ENCODE measurements around the gene ANO10.
"Not testable (repeated sequence)": the region's sequence is repeated elsewhere in the genome, so short reads cannot be mapped to it uniquely, and the experiment has no call there.

ANO10 gene

GRCh38 chr3:43621656-43622432 lies at the start of gene ANO10:
ANO10 (minus strand) TSS chr3:43622011; CDS start chr3:43605852, 16,159 bp downstream.
- Histone ChIP-seq H3K4me3 (peak within 1 kb of the TSS; percentile 82 to 94 (median 87)), H3K9ac (peak within 1 kb of the TSS; percentile 72 to 85 (median 83)), H3K9me3 (replicated peaks in 1 of 11) (no peaks in the 10 kb centered on the region), H3K4me1 (peaks cover 11 to 18% (median 15%) of the 10 kb centered on the region in 10 experiments; a peak in 19 of 20 replicates), H4K20me1 (peaks cover 0 to 6% (median 0%) of the 10 kb centered on the region in 11 experiments; a peak in 2 of 22 replicates), H3K27me3 (no peaks in the 10 kb centered on the region), H3K27ac (peak within 1 kb of the TSS; percentile 49 to 73 (median 63); a peak in 21 of 22 replicates), H3K4me2 (peak within 1 kb of the TSS; percentile 83 to 99 (median 95)), H3K36me3 (no peaks in the 10 kb centered on the region)
- TF ChIP-seq Cebpa-rat (IDR thresholded peaks at IDR 0.05), result no peak

DNA sequence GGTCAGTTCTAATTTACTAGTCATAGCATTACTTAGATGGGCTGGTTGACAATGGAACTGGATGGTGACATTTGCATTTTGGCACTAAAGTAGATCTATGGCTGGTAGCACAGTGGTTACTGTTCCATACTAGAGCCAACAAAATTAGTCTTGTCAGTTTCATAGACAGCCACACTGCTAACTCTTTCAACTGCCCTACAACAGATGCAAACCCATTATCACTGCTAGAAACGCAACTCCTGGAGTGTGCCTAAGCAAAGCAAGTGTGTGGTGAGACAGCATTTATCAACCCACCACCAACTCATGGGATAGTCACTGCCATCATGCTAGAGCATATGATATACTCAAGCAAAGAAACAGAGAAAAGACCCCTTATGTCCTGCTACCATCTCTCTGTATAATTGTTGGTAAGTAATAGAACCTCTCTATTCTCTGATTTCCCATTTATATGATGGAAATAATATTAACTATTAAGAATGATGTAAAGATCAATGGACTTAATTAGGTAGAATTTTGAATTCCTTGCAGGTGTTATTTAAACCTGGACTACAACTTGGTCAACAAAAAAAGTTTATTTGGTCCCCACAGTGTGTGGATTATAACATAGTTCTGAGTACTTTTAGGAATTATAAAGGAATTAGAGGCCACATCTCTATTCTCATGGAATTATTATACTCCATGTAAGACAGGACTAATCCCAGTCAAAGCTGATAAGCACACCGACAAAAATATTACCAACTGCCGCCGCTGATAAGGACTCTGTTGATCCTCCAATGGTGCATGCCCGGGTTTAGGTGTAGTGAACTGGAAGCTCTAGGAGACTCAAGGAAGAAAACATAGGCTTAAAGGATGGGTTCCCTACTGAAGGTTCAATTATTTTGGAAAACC lies 49.1 kb upstream of the ANO10 start:
- no peak overlapping the region for H3K4me3 ChIP-seq
- H3K4me1 ChIP-seq, result no peaks in the 10 kb centered on the region
- no peaks in the 10 kb centered on the region for H3K36me3 ChIP-seq
- no peaks in the 10 kb centered on the region for H3K27me3 ChIP-seq
- H3K9me3 ChIP-seq (replicated peaks in 1 of 11), result no peaks in the 10 kb centered on the region
- no peak overlapping the region for H3K27ac ChIP-seq
- no peaks in the 10 kb centered on the region for H4K20me1 ChIP-seq
- no peak overlapping the region for H3K4me2 ChIP-seq
- TF ChIP-seq Cebpa-rat (IDR thresholded peaks at IDR 0.05), result no peak
- no peak overlapping the region for H3K9ac ChIP-seq

GRCh38 chr3:43665011-43665410 lies 43.2 kb upstream of the ANO10 start:
- H3K27me3 ChIP-seq, H3K36me3 ChIP-seq, H3K4me2 ChIP-seq, H3K27ac ChIP-seq, H4K20me1 ChIP-seq, H3K4me1 ChIP-seq, H3K4me3 ChIP-seq, H3K9ac ChIP-seq: not testable (repeated sequence)
- H3K9me3 ChIP-seq (replicated peaks in 1 of 11), result peaks cover 0 to 12% (median 0%) of the 10 kb centered on the region in 11 experiments; a peak in 5 of 22 replicates

GRCh38 chr3:43661376-43661775 lies 39.6 kb upstream of the ANO10 start:
- not testable (repeated sequence) for H3K4me3 ChIP-seq, H3K4me1 ChIP-seq, H3K27ac ChIP-seq, H3K36me3 ChIP-seq, H3K9ac ChIP-seq, H3K4me2 ChIP-seq, H4K20me1 ChIP-seq, H3K27me3 ChIP-seq
- H3K9me3 ChIP-seq (replicated peaks in 1 of 11), result peaks cover 0 to 21% (median 8%) of the 10 kb centered on the region in 11 experiments; a peak in 9 of 22 replicates

DNA sequence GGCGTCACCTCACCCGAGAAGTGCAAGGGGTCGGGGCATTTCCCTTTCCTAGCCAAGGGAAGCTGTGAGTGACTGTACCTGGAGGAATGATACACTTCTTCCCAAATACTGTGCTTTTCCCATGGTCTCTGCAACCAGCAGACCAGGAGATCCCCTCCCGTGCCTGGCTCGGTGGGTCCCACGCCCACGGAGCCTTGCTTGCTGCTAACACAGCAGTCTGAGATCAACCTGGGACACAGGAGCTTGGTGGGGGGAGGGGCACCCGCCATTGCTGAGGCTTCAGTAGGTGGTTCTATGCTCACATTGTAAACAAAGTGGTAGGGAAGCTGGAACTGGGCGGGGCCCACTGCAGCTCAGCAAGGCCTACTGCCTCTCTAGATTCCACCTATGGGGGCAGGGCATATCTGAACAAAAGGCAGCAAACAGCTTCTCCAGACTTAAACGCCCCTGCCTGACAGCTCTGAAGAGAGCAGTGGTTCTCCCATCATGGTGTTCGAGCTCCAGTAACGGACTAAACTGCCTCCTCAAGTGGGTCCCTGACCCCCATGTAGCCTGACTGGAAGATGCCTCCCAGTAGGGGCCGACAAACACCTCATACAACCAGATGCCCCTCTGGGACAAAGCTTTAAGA lies 37.6 kb upstream of the ANO10 start:
- Histone ChIP-seq H3K27ac (no peak overlapping the region), H3K9ac (no peak overlapping the region), H3K4me1 (no peaks in the 10 kb centered on the region), H3K27me3 (no peaks in the 10 kb centered on the region), H3K4me2 (no peak overlapping the region), H3K36me3 (no peaks in the 10 kb centered on the region), H4K20me1 (no peaks in the 10 kb centered on the region), H3K4me3 (no peak overlapping the region), H3K9me3 (replicated peaks in 1 of 11) (peaks cover 0 to 21% (median 8%) of the 10 kb centered on the region in 11 experiments; a peak in 8 of 22 replicates)
- no peak for TF ChIP-seq Cebpa-rat (IDR thresholded peaks at IDR 0.05)

GRCh38 chr3:43656390-43656789 lies 34.6 kb upstream of the ANO10 start:
- not testable (repeated sequence) for H3K4me1 ChIP-seq, H3K9ac ChIP-seq, H3K4me2 ChIP-seq, H3K36me3 ChIP-seq, H4K20me1 ChIP-seq, H3K4me3 ChIP-seq, H3K27ac ChIP-seq, H3K27me3 ChIP-seq
- peaks cover 0 to 14% (median 8%) of the 10 kb centered on the region in 11 experiments; a peak in 9 of 22 replicates for H3K9me3 ChIP-seq (replicated peaks in 1 of 11)

- no peaks in the 10 kb centered on the region for H4K20me1 ChIP-seq
- 0 out of 20 replicates have a peak, but pooled peaks cover 0 to 5% (median 0%) of the 10 kb centered on the region in 10 experiments for H3K4me1 ChIP-seq
- peaks cover 0 to 5% (median 0%) of the 10 kb centered on the region in 11 experiments; a peak in 3 of 22 replicates for H3K9me3 ChIP-seq (replicated peaks in 1 of 11)
- H3K9ac ChIP-seq, result no peak overlapping the region
- no peaks in the 10 kb centered on the region for H3K27me3 ChIP-seq
- H3K4me2 ChIP-seq, result no peak overlapping the region
- H3K36me3 ChIP-seq, result no peaks in the 10 kb centered on the region
- H3K4me3 ChIP-seq, result no peak overlapping the region
- TF ChIP-seq Cebpa-rat (IDR thresholded peaks at IDR 0.05), result no peak
- no peak overlapping the region for H3K27ac ChIP-seq
Measured at GRCh38 chr3:43650345-43650744, 28.5 kb upstream of the ANO10 start.

- Histone ChIP-seq H3K36me3 (no peaks in the 10 kb centered on the region), H3K4me1 (0 out of 20 replicates have a peak, but pooled peaks cover 0 to 5% (median 0%) of the 10 kb centered on the region in 10 experiments), H3K27ac (no peak overlapping the region), H3K4me2 (no peak overlapping the region), H3K9me3 (replicated peaks in 1 of 11) (peaks cover 0 to 5% (median 0%) of the 10 kb centered on the region in 11 experiments; a peak in 3 of 22 replicates), H3K4me3 (no peak overlapping the region), H4K20me1 (no peaks in the 10 kb centered on the region), H3K9ac (no peak overlapping the region), H3K27me3 (no peaks in the 10 kb centered on the region)
- no peak for TF ChIP-seq Cebpa-rat (IDR thresholded peaks at IDR 0.05)
Measured at GRCh38 chr3:43649365-43649968, 27.7 kb upstream of the ANO10 start.

Data from BLaER1 treated with 17β-estradiol and CSF1 and Interleukin-3, amounts not matched to agents 10 nM and 100 nM (cell line).